ENCODE measurements around the gene PRTG. TPM values are rescaled to one million over a fixed set of nuclear protein-coding genes. Genes with fewer than 3 reads are reported as not detected.

The PRTG gene
- total and polyA plus RNA-seq, 10 of the 15 experiments (the other 5 are each of a cell fraction or from before 2014, with no cell fraction given): under 0.01 to 0.25 TPM; not detected in 8

DNA sequence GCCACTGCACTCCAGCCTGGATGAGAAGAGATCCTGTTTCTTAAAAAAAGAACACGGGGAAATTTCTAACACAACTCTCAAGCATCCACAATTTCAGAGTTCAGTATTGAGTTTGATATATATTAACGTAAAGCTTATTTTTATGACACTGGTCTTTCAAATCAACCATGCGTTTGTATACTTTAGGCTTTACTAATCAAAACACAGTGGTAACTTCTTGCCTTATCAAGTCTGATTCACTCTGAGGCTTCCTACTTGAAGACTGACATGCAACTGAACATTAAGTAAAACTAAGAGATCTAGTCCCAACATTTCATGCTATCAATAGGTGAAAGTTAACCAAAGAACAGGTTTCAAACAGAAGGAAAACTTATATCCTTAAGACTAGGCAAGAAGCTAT is 46.7 kb downstream of the PRTG start:
- Histone ChIP-seq H2AFZ (ENCODE audit: control insufficient read depth, low read depth, low read length) (no peak overlapping the region), H3K9ac (ENCODE audit: control insufficient read depth, insufficient read depth, low read length) (no peak overlapping the region), H4K20me1 (ENCODE audit: control insufficient read depth, insufficient read depth) (no peaks in the 10 kb centered on the region), H3K79me2 (ENCODE audit: control insufficient read depth, insufficient read depth, low read length) (no peaks in the 10 kb centered on the region), H3K9me3 (replicated peaks; ENCODE audit: control insufficient read depth, insufficient read depth, low read length) (no peaks in the 10 kb centered on the region), H3K36me3 (ENCODE audit: control insufficient read depth in 2 of 2, insufficient read depth in 2 of 2, low read length in 1 of 2) (no peaks in the 10 kb centered on the region), H3K27ac (ENCODE audit: control insufficient read depth, insufficient read depth) (no peak overlapping the region), H3K4me2 (ENCODE audit: control insufficient read depth, insufficient read depth) (no peak overlapping the region), H3K4me3 (no peak overlapping the region), H3K4me1 (ENCODE audit: control insufficient read depth, insufficient read depth, low read length) (peaks cover 6% of the 10 kb centered on the region; the same call in 1 of the 2 replicates), H3K27me3 (replicated peaks in 1 of 2; ENCODE audit: control insufficient read depth in 2 of 2, insufficient read depth in 2 of 2, low read length in 1 of 2) (no peaks in the 10 kb centered on the region)
- CTCF ChIA-PET: interaction anchor here (1.4 kb wide), 1 partner anchor 78 kb away, joined by 3 read pairs; no protein-coding TSS in a partner anchor
- no TSS peak for BruUV-seq (replicated peaks)
- POLR2A ChIA-PET: no interaction called here
- 95% methylated on average over 3 of the region's 3 CpGs for WGBS (ENCODE audit: insufficient coverage, insufficient replicate concordance, low lambda C conversion rate, missing lambda C conversion rate)
- no peak for ATAC-seq
- no peak for FAIRE-seq
- RAD21 ChIA-PET (ENCODE audit: unreplicated experiment): no interaction called here
- in situ Hi-C loops (cut with MboI): no loop called here
- intact Hi-C loops (cut with micrococcal nuclease; ENCODE audit: unreplicated experiment): no loop called here
- no peak for DNase-seq (ENCODE audit: low read depth, low spot score)
- SMC1A ChIA-PET (ENCODE audit: uncharacterized antibody, unreplicated experiment): interaction anchor here (0.6 to 1.8 kb wide), 2 partner anchors 10 to 88 kb away, joined by 3 to 4 read pairs; no protein-coding TSS in a partner anchor
- TF ChIP-seq ZZZ3 (IDR thresholded peaks at IDR 0.05; ENCODE audit: control insufficient read depth, insufficient read length, low read depth) (no peak), HCFC1 (IDR thresholded peaks at IDR 0.05; ENCODE audit: low read length) (no peak), WRNIP1 (IDR thresholded peaks at IDR 0.05; ENCODE audit: borderline replicate concordance, low read depth, low read length) (no peak), YY1 (IDR thresholded peaks at IDR 0.05; ENCODE audit: low read depth, low read length) (no peak), RCOR1 (conservative IDR thresholded peaks at IDR 0.05; ENCODE audit: low read depth, low read length) (no peak), KAT2A (conservative IDR thresholded peaks at IDR 0.05; ENCODE audit: control insufficient read depth, low read depth, low read length) (no peak), ZNF207 (IDR thresholded peaks at IDR 0.05; ENCODE audit: borderline replicate concordance) (no peak), SPI1 (IDR thresholded peaks at IDR 0.05; ENCODE audit: borderline replicate concordance, insufficient read depth, low read depth, low read length) (no peak), EGR1 (IDR thresholded peaks at IDR 0.05; ENCODE audit: borderline replicate concordance in 1 of 2, low read depth in 2 of 2, low read length in 2 of 2) (no peak), BRCA1 (IDR thresholded peaks at IDR 0.05; ENCODE audit: low read depth, low read length) (no peak), HDAC6 (IDR thresholded peaks at IDR 0.05; ENCODE audit: unreplicated experiment) (no peak), ZBED1 (IDR thresholded peaks at IDR 0.05; ENCODE audit: borderline replicate concordance) (no peak)
- TF ChIP-seq, protein P1, sequence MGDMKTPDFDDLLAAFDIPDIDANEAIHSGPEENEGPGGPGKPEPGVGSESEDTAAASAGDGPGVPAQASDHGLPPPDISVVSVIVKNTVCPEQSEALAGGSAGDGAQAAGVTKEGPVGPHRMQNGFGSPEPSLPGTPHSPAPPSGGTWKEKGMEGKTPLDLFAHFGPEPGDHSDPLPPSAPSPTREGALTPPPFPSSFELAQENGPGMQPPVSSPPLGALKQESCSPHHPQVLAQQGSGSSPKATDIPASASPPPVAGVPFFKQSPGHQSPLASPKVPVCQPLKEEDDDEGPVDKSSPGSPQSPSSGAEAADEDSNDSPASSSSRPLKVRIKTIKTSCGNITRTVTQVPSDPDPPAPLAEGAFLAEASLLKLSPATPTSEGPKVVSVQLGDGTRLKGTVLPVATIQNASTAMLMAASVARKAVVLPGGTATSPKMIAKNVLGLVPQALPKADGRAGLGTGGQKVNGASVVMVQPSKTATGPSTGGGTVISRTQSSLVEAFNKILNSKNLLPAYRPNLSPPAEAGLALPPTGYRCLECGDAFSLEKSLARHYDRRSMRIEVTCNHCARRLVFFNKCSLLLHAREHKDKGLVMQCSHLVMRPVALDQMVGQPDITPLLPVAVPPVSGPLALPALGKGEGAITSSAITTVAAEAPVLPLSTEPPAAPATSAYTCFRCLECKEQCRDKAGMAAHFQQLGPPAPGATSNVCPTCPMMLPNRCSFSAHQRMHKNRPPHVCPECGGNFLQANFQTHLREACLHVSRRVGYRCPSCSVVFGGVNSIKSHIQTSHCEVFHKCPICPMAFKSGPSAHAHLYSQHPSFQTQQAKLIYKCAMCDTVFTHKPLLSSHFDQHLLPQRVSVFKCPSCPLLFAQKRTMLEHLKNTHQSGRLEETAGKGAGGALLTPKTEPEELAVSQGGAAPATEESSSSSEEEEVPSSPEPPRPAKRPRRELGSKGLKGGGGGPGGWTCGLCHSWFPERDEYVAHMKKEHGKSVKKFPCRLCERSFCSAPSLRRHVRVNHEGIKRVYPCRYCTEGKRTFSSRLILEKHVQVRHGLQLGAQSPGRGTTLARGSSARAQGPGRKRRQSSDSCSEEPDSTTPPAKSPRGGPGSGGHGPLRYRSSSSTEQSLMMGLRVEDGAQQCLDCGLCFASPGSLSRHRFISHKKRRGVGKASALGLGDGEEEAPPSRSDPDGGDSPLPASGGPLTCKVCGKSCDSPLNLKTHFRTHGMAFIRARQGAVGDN (IDR thresholded peaks at IDR 0.05): no peak
- TF ChIP-seq, protein P2, sequence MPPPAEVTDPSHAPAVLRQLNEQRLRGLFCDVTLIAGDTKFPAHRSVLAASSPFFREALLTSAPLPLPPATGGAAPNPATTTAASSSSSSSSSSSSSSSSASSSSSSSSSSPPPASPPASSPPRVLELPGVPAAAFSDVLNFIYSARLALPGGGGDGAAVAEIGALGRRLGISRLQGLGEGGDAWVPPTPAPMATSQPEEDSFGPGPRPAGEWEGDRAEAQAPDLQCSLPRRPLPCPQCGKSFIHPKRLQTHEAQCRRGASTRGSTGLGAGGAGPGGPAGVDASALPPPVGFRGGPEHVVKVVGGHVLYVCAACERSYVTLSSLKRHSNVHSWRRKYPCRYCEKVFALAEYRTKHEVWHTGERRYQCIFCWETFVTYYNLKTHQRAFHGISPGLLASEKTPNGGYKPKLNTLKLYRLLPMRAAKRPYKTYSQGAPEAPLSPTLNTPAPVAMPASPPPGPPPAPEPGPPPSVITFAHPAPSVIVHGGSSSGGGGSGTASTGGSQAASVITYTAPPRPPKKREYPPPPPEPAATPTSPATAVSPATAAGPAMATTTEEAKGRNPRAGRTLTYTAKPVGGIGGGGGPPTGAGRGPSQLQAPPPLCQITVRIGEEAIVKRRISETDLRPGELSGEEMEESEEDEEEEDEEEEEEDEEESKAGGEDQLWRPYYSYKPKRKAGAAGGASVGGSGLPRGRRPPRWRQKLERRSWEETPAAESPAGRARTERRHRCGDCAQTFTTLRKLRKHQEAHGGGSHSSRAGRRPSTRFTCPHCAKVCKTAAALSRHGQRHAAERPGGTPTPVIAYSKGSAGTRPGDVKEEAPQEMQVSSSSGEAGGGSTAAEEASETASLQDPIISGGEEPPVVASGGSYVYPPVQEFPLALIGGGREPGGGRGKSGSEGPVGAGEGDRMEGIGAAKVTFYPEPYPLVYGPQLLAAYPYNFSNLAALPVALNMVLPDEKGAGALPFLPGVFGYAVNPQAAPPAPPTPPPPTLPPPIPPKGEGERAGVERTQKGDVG (CRISPR knock-in tag; IDR thresholded peaks at IDR 0.05): no peak
- TF ChIP-seq, protein P3, sequence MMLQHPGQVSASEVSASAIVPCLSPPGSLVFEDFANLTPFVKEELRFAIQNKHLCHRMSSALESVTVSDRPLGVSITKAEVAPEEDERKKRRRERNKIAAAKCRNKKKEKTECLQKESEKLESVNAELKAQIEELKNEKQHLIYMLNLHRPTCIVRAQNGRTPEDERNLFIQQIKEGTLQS (IDR thresholded peaks at IDR 0.05; ENCODE audit: borderline replicate concordance, extremely low read depth, low read depth, low read length): no peak
- TF ChIP-seq, protein P4, sequence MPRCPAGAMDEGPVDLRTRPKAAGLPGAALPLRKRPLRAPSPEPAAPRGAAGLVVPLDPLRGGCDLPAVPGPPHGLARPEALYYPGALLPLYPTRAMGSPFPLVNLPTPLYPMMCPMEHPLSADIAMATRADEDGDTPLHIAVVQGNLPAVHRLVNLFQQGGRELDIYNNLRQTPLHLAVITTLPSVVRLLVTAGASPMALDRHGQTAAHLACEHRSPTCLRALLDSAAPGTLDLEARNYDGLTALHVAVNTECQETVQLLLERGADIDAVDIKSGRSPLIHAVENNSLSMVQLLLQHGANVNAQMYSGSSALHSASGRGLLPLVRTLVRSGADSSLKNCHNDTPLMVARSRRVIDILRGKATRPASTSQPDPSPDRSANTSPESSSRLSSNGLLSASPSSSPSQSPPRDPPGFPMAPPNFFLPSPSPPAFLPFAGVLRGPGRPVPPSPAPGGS (IDR thresholded peaks at IDR 0.05; ENCODE audit: borderline replicate concordance, insufficient read depth, low read depth, low read length, poor library complexity, severe bottlenecking): no peak
